Left hindlimb (tissue), 1 donor: ENCODE data around the gene PITPNC1.
"Not testable (repeated sequence)": the region's sequence is repeated elsewhere in the genome, so short reads cannot be mapped to it uniquely, and the experiment has no call there.

Experiments used
- DNase-seq: peaks from one replicate; pipeline ENCODE4 v3.0.0-alpha.2; 2018

The PITPNC1 gene

DNA sequence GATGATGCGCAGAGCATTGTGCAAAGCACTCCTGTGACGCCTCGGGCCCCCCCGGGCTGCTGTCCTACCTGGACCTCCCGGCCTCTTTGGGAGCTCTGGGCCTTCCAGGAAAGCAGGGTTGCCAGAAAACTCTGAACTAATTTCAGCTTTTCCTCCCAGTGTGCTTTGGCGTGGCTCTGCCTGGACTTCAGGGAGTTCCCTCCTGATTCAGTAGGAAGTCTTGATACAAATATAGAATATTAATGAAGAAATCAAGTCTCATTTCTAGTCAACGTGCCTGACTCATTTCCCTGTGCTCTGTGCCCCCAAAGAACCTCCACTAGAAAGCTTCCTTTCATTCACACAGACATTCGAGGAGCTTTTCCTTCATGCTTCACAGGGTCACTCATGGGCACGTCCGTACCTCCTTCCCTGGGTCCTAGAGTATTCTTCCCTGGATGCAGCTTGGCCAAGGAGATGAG is 256.7 kb downstream of the PITPNC1 start:
- no peak for DNase-seq

GRCh38 chr17:67635681-67636080 is 258.6 kb downstream of the PITPNC1 start:
- no peak for DNase-seq

DNA sequence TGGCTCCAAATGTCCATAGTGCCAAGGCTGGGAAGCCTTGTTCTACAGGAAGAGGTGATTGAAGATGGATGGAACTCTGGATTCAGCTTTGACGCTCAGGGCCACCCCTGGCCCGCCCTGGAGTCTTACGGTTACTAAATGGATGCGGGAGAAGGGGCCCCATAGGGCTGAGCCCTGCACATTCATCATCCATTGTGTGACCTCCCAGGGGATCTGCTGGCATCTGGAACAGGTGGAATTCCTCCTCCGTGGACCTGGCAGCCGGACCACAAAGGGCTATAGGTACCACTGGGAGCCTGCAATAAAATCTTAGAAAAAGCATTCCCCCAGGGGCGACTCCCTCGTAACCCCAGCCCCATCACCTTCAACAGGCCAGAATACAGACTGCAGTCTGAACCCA is 259.2 kb downstream of the PITPNC1 start:
- no peak for DNase-seq

- DNase-seq = no peak
These were observed 259.9 kb downstream of the PITPNC1 start for GRCh38 chr17:67636834-67637520.

DNA sequence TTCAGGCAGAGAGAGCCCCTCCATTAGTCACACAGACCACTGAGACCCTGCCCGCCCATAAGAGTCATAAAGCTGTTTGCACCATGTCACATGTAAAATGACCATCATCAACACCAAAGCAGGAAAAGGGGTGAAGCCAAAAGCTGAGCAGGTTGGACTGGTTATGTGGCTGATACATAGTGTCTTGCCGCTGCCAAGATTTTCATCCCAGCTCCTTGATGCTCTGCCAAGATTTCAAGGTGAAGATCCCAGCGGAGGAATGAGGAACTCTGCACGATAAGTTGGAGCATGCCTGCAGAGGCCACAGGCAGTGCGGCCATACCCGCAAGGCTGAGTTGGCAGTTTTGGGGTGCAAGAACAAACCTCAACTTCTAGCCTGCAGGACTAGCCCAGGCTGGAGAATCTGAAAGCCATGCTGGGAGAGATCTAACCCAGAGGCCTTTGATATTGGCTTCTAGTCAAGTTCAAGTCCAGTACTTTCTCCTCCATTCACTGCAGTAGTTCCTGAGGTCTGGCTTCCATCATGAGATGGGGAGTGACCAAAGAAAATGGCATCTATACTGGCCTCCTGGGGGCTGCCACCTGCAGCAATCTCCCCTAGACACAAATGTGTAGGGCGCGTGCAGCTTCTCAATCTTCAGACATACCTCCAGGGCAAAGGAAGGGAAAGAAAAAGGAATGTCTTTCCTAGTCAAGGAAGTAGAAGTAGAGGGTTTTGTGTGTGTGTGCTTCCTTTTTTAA is 261.0 kb downstream of the PITPNC1 start:
- DNase-seq = no peak

DNA sequence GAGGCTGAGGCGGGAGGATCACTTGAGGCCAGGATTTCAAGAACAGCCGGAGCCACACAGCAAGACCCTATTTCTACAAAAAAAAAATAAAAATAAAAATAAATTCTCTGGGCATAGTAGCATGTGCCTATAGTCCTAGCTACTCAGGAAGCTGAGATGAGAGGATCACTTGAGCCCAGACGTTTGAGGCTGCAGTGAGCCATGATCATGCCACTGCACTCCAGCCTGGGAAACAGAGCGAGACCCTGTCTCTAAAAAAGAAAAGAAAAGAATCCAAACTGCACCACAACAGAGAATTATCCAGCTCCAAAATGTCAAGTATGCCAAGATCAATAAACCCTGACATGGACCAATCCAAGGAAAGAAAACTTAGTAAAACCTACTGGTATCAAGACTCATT is 261.8 kb downstream of the PITPNC1 start:
- DNase-seq = no peak

GRCh38 chr17:67639555-67639954 is 262.5 kb downstream of the PITPNC1 start:
- no peak for DNase-seq

DNA sequence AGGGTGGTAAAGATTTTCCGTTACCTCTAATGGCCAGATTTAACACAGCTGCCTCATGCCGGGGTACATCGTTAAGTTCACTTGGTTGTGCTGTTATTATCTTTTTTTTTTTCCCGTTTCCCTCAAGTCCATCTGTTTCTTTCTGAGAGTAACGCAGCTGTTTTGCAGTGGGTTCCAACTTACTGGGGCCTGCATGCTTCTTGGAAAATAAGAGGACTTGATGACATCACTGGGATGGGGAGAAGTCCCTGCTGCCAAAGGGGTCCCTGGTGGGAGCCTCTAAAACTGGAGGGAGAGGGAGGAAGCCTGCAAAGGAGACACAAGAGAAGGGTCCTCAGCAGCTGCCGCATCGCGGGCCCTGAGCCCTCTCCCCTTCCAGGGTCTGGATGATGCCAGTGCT is 262.9 kb downstream of the PITPNC1 start:
- DNase-seq = peak; percentile 51

DNA sequence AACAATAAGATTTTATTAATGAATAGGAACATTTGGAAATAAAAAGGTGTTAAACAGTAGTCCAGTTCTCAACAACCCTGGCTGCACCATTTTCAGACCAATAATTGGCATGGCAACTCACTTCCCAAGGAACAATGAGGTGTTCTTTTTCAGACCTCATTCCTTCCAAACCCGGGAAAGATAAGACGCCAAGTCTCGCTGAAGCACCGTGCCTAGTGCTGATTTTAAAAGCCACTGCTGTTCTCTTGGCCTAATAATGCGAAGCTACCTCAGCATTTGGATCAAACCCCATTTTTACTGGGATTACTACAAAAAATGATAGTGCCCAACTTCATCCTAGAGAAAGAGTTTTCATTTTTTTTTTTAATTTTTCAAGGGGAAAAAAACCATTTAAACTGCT is 265.4 kb downstream of the PITPNC1 start:
- DNase-seq = no peak

GRCh38 chr17:67644061-67644460 is 267.0 kb downstream of the PITPNC1 start:
- no peak for DNase-seq

DNA sequence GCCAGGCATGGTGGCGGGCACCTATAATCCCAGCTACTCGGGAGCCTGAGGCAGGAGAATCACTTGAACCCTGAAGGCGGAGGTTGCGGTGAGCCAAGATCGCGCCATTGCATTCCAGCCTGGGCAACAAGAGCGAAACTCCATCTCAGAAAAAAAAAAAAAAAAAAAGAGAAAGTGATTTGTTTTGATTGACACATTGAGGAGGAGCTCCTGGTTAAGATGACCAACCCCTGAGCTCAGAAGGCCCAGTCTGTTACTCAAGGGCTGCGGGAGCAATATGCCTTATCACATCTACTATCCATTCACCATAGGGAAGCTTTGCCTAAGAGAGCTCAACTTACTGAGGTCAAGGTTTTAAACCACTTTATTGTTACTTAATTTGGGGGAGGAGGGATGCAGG is 268.1 kb downstream of the PITPNC1 start:
- DNase-seq = not testable (repeated sequence)

GRCh38 chr17:67646472-67646871 is 269.4 kb downstream of the PITPNC1 start:
- DNase-seq = no peak

DNA sequence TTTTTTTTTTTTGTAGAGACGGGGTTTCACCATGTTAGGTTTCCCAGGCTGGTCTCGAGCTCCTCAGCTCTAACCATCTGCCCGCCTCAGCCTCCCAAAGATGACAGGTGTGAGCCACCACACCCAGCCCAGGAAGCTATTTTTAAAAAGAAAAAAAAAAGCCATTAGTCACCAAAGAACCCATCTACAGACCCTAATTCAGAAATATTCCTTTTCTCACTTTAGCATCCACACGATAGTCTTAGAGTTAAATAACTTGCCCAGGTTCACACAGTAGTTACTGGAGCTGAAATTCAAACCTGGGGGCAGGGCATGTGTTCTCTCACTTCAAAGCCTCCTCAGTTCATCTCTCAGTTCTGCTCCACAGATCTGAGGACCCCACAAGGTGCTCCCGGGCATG is 270.4 kb downstream of the PITPNC1 start:
- DNase-seq = no peak

- DNase-seq = no peak
These were observed 271.2 kb downstream of the PITPNC1 start for GRCh38 chr17:67648032-67648905.

- DNase-seq = not testable (repeated sequence)
These were observed 271.8 kb downstream of the PITPNC1 start for GRCh38 chr17:67648906-67649295.

DNA sequence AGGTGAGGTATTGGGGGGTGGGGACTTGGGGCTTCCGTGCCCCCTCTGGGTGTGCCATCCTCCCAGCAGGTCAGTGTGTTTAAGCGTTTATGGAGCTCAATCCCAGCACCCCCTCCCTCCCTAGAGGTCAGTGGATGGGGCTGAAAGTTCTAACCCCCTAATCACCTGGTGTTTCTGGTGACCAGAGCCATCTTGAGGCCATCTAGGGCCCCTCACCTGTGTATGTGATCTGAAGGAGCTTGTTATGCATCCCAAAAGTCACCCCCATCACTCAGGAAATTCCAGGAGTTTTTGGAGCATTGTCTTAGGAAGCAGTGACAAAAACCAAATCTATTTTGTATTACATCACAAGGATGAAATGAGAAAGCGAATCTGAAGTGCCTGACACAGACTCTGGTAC is 272.8 kb downstream of the PITPNC1 start:
- no peak for DNase-seq

- not testable (repeated sequence) for DNase-seq
These were observed 274.1 kb downstream of the PITPNC1 start for GRCh38 chr17:67651218-67651579.

GRCh38 chr17:67652433-67652832 is 275.4 kb downstream of the PITPNC1 start:
- DNase-seq = no peak

- no peak for DNase-seq
These were observed 278.5 kb downstream of the PITPNC1 start for GRCh38 chr17:67655478-67656148.

GRCh38 chr17:67656494-67657203 is 279.6 kb downstream of the PITPNC1 start:
- no peak for DNase-seq

GRCh38 chr17:67657596-67657995 is 280.5 kb downstream of the PITPNC1 start:
- no peak for DNase-seq

DNA sequence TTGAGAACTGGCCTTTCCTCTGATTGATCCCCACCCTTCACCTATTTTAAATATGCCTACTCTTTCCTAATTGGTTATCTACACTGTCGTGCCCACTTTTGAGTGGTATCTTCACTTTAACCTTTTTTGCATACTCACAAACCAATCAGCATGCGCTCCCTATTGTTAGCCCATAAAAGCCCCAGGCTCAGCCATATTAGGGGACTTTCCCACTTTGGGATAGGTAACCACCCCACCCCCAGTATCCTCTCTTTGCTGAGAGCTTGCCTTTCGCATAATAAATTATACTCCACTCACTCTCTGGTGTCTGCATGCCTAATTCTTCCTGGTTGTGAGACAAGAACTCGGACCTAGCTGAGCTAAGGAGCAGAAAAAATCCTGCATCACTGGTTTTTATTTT is 281.2 kb downstream of the PITPNC1 start:
- DNase-seq = no peak
